IMR-90 (cell line): Measurements from ENCODE around the gene EFEMP1. TPM values are rescaled to one million over a fixed set of nuclear protein-coding genes. Genes with fewer than 3 reads are reported as not detected.

Experiments used
- ATAC-seq: fragments of 200-7000 bp; cut with Tn5 transposase; 2 replicates; pipeline ENCODE4 v1.9.1; 2020; ENCODE audit warnings: low read depth, mild to moderate bottlenecking, moderate library complexity
- BruUV-seq: library from RNA; stranded (reverse); fragments of 400-500 nt; replicated peaks from 2 replicates; lab custom pipeline; 2021; lab: Mats Ljungman, UMichigan
- CTCF ChIA-PET: fragments of 300-600 bp; formaldehyde crosslinking; extraction: SDS; loops from one replicate; lab custom pipeline; 2021; ENCODE audit warnings: antibody characterized with exemption; lab: Yijun Ruan, JAX
- POLR2A ChIA-PET: fragments of 300-600 bp; sonication (Branson Sonifier 250); formaldehyde crosslinking; loops from one replicate; lab custom pipeline; 2022; ENCODE audit warnings: antibody characterized with exemption; ENCODE audit not compliant: unreplicated experiment; lab: Charles Lee
- DNase-seq: peaks from one replicate; pipeline ENCODE4 v3.0.0; 2013
- H2AFZ ChIP-seq: replicated peaks from 2 replicates; pipeline ENCODE3; 2013; ENCODE audit warnings: low read length, mild to moderate bottlenecking; ENCODE audit not compliant: poor library complexity
- H2AK5ac ChIP-seq: 2 replicates; pipeline ENCODE4 v1.6.1; 2013; ENCODE audit warnings: low read depth, low read length, inconsistent platforms
- H2AK9ac ChIP-seq: replicated peaks from 2 replicates; pipeline ENCODE3; 2013; ENCODE audit warnings: mild to moderate bottlenecking, low read depth, low read length, moderate library complexity; ENCODE audit not compliant: poor library complexity
- H2BK120ac ChIP-seq: 2 replicates; pipeline ENCODE4 v1.6.1; 2013; ENCODE audit warnings: low read depth, low read length, inconsistent platforms
- H2BK15ac ChIP-seq: 3 replicates; pipeline ENCODE4 v1.6.1; 2013; ENCODE audit warnings: low read depth, low read length, inconsistent platforms
- H2BK20ac ChIP-seq: 2 replicates; pipeline ENCODE4 v1.6.1; 2013; ENCODE audit warnings: low read depth, mild to moderate bottlenecking, inconsistent platforms, low read length, moderate library complexity
- H2BK5ac ChIP-seq: 2 replicates; pipeline ENCODE4 v1.6.1; 2013; ENCODE audit warnings: mild to moderate bottlenecking, low read depth, low read length, inconsistent platforms; ENCODE audit not compliant: poor library complexity, severe bottlenecking
- H3K14ac ChIP-seq: replicated peaks from 2 replicates; pipeline ENCODE4 v1.6.1; 2013; ENCODE audit warnings: low read depth, low read length, inconsistent platforms
- H3K18ac ChIP-seq: 2 replicates; pipeline ENCODE4 v1.6.1; 2013; ENCODE audit warnings: low read depth, low read length, control low read depth
- H3K23ac ChIP-seq: 2 replicates; pipeline ENCODE4 v1.6.1; 2013; ENCODE audit warnings: low read depth, low read length, inconsistent platforms
- H3K27ac ChIP-seq: 2 replicates; pipeline ENCODE4 v1.5.1; 2013; ENCODE audit warnings: mild to moderate bottlenecking, control low read depth, low read length; ENCODE audit not compliant: insufficient read depth
- H3K27me3 ChIP-seq: 2 replicates; pipeline ENCODE4 v1.6.1; 2013; ENCODE audit warnings: low read length; ENCODE audit not compliant: control insufficient read depth, insufficient read depth
- H3K36me3 ChIP-seq: 2 replicates; pipeline ENCODE4 v1.6.1; 2013; ENCODE audit warnings: low read length, mixed read lengths; ENCODE audit not compliant: control insufficient read depth, insufficient read depth
- H3K4ac ChIP-seq: 2 replicates; pipeline ENCODE4 v1.6.1; 2013; ENCODE audit warnings: low read depth, low read length, inconsistent platforms
- H3K4me1 ChIP-seq: 2 replicates; pipeline ENCODE4 v1.6.1; 2013; ENCODE audit warnings: low read length, mixed read lengths; ENCODE audit not compliant: control insufficient read depth, insufficient read depth
- H3K4me2 ChIP-seq: 2 replicates; pipeline ENCODE4 v1.6.1; 2013; ENCODE audit warnings: low read depth, mild to moderate bottlenecking, control low read depth, low read length, moderate library complexity
- H3K4me3 ChIP-seq: 2 replicates; pipeline ENCODE4 v1.5.1; 2013; ENCODE audit warnings: low read depth, mild to moderate bottlenecking, control low read depth, low read length, moderate library complexity; ENCODE audit not compliant: insufficient read depth
- H3K56ac ChIP-seq: 2 replicates; pipeline ENCODE4 v1.6.1; 2013; ENCODE audit warnings: low read length, inconsistent platforms; ENCODE audit not compliant: insufficient read depth; ENCODE audit errors: extremely low read depth
- H3K79me1 ChIP-seq, 2 experiments: 2 replicates each; pipeline ENCODE4 v1.6.1; 2013; ENCODE audit warnings: low read length in 2 of 2, inconsistent platforms in 1 of 2, low read depth in 1 of 2
- H3K9ac ChIP-seq: 2 replicates; pipeline ENCODE4 v1.6.1; 2013; ENCODE audit warnings: low read depth, low read length, control low read depth
- H3K9me1 ChIP-seq: 2 replicates; pipeline ENCODE4 v1.6.1; 2013; ENCODE audit warnings: low read length, inconsistent platforms; ENCODE audit not compliant: insufficient read depth
- H3K9me3 ChIP-seq: 2 replicates; pipeline ENCODE4 v1.6.1; 2013; ENCODE audit warnings: low read length; ENCODE audit not compliant: control insufficient read depth, insufficient read depth
- H4K20me1 ChIP-seq: 2 replicates; pipeline ENCODE4 v1.6.1; 2013; ENCODE audit warnings: low read length, inconsistent platforms; ENCODE audit not compliant: insufficient read depth
- H4K5ac ChIP-seq: 2 replicates; pipeline ENCODE4 v1.6.1; 2013; ENCODE audit warnings: mild to moderate bottlenecking, low read depth, low read length, control low read depth
- H4K8ac ChIP-seq, 2 experiments: 2 replicates each; pipeline ENCODE4 v1.6.1; 2013; ENCODE audit warnings: low read depth in 2 of 2, low read length in 2 of 2, control low read depth in 1 of 2, inconsistent platforms in 1 of 2
- H4K91ac ChIP-seq: 2 replicates; pipeline ENCODE4 v1.6.1; 2013; ENCODE audit warnings: low read depth, low read length, inconsistent platforms; ENCODE audit not compliant: insufficient read depth
- BHLHE40 ChIP-seq: fragments of 150-350 bp; IDR thresholded peaks from 2 replicates; pipeline ENCODE4 v1.6.1; 2016; ENCODE audit warnings: mild to moderate bottlenecking, low read depth, low read length
- CEBPB ChIP-seq: IDR thresholded peaks from 2 replicates; pipeline ENCODE4 v1.6.1; 2012; ENCODE audit warnings: low read depth, low read length, improper control_type of control experiment
- CHD1 ChIP-seq: IDR thresholded peaks from 2 replicates; pipeline ENCODE4 v1.6.1; 2012; ENCODE audit warnings: low read depth, low read length, improper control_type of control experiment
- ELK1 ChIP-seq: fragments of 150-350 bp; IDR thresholded peaks from 2 replicates; pipeline ENCODE4 v1.6.1; 2016; ENCODE audit warnings: low read depth, mild to moderate bottlenecking, low read length, moderate library complexity, borderline replicate concordance
- FOS ChIP-seq: fragments of 150-350 bp; IDR thresholded peaks from 2 replicates; pipeline ENCODE4 v1.6.1; 2016; ENCODE audit warnings: low read depth, low read length
- MAFK ChIP-seq: IDR thresholded peaks from 2 replicates; pipeline ENCODE4 v1.6.1; 2012; ENCODE audit warnings: low read depth, low read length, improper control_type of control experiment
- MAZ ChIP-seq: IDR thresholded peaks from 2 replicates; pipeline ENCODE4 v1.6.1; 2012; ENCODE audit warnings: low read depth, mild to moderate bottlenecking, low read length, improper control_type of control experiment, moderate library complexity, borderline replicate concordance
- MXI1 ChIP-seq: IDR thresholded peaks from 2 replicates; pipeline ENCODE4 v1.6.1; 2012; ENCODE audit warnings: low read depth, mild to moderate bottlenecking, low read length, moderate library complexity, borderline replicate concordance
- POLR2A ChIP-seq: IDR thresholded peaks from 2 replicates; pipeline ENCODE4 v1.6.1; 2012; ENCODE audit warnings: mild to moderate bottlenecking, low read depth, low read length
- RCOR1 ChIP-seq: IDR thresholded peaks from 2 replicates; pipeline ENCODE4 v1.6.1; 2012; ENCODE audit warnings: mild to moderate bottlenecking, low read length, improper control_type of control experiment; ENCODE audit not compliant: insufficient replicate concordance
- RFX5 ChIP-seq: IDR thresholded peaks from 2 replicates; pipeline ENCODE4 v1.8.0; 2012; ENCODE audit warnings: low read depth, mild to moderate bottlenecking, low read length, moderate library complexity
- SMC3 ChIP-seq: fragments of 150-350 bp; IDR thresholded peaks from 2 replicates; pipeline ENCODE4 v1.6.1; 2016; ENCODE audit warnings: low read depth, mild to moderate bottlenecking, antibody characterized with exemption, low read length, moderate library complexity
- WGBS, 2 experiments: methylation state at CpG; one replicate each; pipeline versions ENCODE4 v1.1.5 to v1.1.7; 2013; ENCODE audit warnings: missing lambda C conversion rate in 2 of 2; ENCODE audit not compliant: insufficient read length in 1 of 2; ENCODE audit errors: extremely low coverage in 2 of 2; 5-methylcytosine and 5-hydroxymethylcytosine counted together
- dilution Hi-C: fragments of 300-500 bp; cut with HindIII; formaldehyde crosslinking; loops from one replicate; pipeline ENCODE4 v1.14.3; 2018; ENCODE audit warnings: low sequenced_read_pairs; ENCODE audit not compliant: unreplicated experiment
- in situ Hi-C: fragments of 300-500 bp; cut with MboI; formaldehyde crosslinking; loops from 3 replicates; pipeline ENCODE4 v1.14.3; 2019; ENCODE audit warnings: low sequenced_read_pairs, inconsistent platforms, mixed read lengths
- intact Hi-C: fragments of 100-400 bp; cut with micrococcal nuclease; formaldehyde crosslinking; loops from 2 replicates; pipeline ENCODE4 v1.10.0; 2022
- polyA plus RNA-seq, 3 experiments: library from polyadenylated mRNA; depleted of rRNA; stranded (reverse); fragments of >200 nt; gene quantifications; 2 replicates each; pipeline ENCODE4 v1.2.3, GENCODE V29; 2012; ENCODE audit warnings: low replicate concordance in 1 of 3
- total RNA-seq: library from RNA; depleted of rRNA; stranded (reverse); fragments of >200 nt; gene quantifications from 2 replicates; pipeline ENCODE4 v1.2.3, GENCODE V29; 2012
- TF ChIP-seq, protein P1 (sequence below): conservative IDR thresholded peaks from 2 replicates; pipeline ENCODE4 v1.5.1; 2012; ENCODE audit warnings: mild to moderate bottlenecking, low read depth, low read length, improper control_type of control experiment

EFEMP1 gene
- total and polyA plus RNA-seq, 2 of the 4 experiments (the other 2 are of a cell fraction): 214 to 219 TPM

DNA sequence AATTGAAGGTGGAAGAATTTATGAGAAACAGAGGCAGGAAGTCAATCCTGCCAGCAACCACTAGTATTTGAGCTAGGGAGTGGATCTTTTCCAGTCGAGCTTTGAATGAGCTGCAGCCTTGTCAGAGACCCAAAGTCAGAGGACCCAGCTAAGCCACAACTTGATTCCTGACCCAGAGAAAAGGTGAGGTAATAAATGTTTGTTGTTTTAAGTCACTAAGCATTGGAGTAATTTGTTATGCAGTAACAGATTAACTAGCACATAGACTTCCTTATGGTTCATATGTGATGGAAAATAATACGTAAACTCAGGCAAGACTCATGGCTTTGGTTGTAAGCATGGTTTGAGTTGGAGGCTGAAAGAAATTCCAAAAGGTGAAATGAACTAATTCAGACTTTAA, 21.6 kb downstream of the EFEMP1 start:
- H3K27me3 ChIP-seq: no peaks in the 10 kb centered on the region
- dilution Hi-C loops: no loop called here
- in situ Hi-C loops: no loop called here
- H4K5ac ChIP-seq: no peak overlapping the region
- peaks cover 7% of the 10 kb centered on the region; the same call in 1 of the 2 replicates for H3K9me1 ChIP-seq
- peaks cover 0 to 11% of the 10 kb centered on the region in 2 experiments; a peak in 1 of 4 replicates for H3K79me1 ChIP-seq
- no peak overlapping the region for H3K9ac ChIP-seq
- no peak overlapping the region for H3K4me3 ChIP-seq
- H4K8ac ChIP-seq: no peak overlapping the region
- no peak overlapping the region for H3K27ac ChIP-seq
- ATAC-seq (no peak), DNase-seq (no peak)
- H3K9me3 ChIP-seq: peaks cover 3% of the 10 kb centered on the region; the same call in 1 of the 2 replicates
- H2BK120ac ChIP-seq: 0 out of 2 replicates have a peak overlapping the region, but pooled peaks have one; percentile 3
- no peak overlapping the region for H2AK9ac ChIP-seq
- TF ChIP-seq RFX5: no peak
- no peak for TF ChIP-seq MAZ
- TF ChIP-seq FOS: no peak
- TF ChIP-seq RCOR1: no peak
- TF ChIP-seq ELK1: no peak
- TF ChIP-seq CEBPB: no peak
- TF ChIP-seq POLR2A: no peak
- TF ChIP-seq MAFK: no peak
- no peak for TF ChIP-seq SMC3
- TF ChIP-seq BHLHE40: no peak
- TF ChIP-seq, protein P1, sequence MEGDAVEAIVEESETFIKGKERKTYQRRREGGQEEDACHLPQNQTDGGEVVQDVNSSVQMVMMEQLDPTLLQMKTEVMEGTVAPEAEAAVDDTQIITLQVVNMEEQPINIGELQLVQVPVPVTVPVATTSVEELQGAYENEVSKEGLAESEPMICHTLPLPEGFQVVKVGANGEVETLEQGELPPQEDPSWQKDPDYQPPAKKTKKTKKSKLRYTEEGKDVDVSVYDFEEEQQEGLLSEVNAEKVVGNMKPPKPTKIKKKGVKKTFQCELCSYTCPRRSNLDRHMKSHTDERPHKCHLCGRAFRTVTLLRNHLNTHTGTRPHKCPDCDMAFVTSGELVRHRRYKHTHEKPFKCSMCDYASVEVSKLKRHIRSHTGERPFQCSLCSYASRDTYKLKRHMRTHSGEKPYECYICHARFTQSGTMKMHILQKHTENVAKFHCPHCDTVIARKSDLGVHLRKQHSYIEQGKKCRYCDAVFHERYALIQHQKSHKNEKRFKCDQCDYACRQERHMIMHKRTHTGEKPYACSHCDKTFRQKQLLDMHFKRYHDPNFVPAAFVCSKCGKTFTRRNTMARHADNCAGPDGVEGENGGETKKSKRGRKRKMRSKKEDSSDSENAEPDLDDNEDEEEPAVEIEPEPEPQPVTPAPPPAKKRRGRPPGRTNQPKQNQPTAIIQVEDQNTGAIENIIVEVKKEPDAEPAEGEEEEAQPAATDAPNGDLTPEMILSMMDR: no peak
- TF ChIP-seq MXI1: no peak
- TF ChIP-seq CHD1: no peak
- H2AK5ac ChIP-seq: no peak overlapping the region
- ChIA-PET POLR2A (no interaction called here), CTCF (interaction anchor here (1.5 kb wide), 1 partner anchor 60 kb away, joined by 4 read pairs; no protein-coding TSS in a partner anchor)
- no CpG with 5 or more reads among the region's 2 CpGs for WGBS, 2 experiments
- no peak overlapping the region for H2AFZ ChIP-seq
- H3K4ac ChIP-seq: no peak overlapping the region
- H4K91ac ChIP-seq: no peak overlapping the region
- H3K4me1 ChIP-seq: peaks cover 8% of the 10 kb centered on the region
- H4K20me1 ChIP-seq: no peaks in the 10 kb centered on the region
- H2BK5ac ChIP-seq: no peak overlapping the region
- H2BK20ac ChIP-seq: peak overlapping the region; percentile 2; the same call in 1 of the 2 replicates
- no peak overlapping the region for H3K23ac ChIP-seq
- H3K4me2 ChIP-seq: no peak overlapping the region
- H3K56ac ChIP-seq: no peak overlapping the region
- no TSS peak for BruUV-seq
- intact Hi-C loops: loop anchor here (2.0 kb wide), 1 partner anchor 15 kb away; no protein-coding TSS in a partner anchor
- H3K36me3 ChIP-seq: peaks cover 15% of the 10 kb centered on the region
- H3K14ac ChIP-seq: no peak overlapping the region
- 0 out of 3 replicates have a peak overlapping the region, but pooled peaks have one; percentile 4 for H2BK15ac ChIP-seq
- H3K18ac ChIP-seq: no peak overlapping the region
